Measurements from ENCODE around the gene SIPA1L3.

Gene SIPA1L3

GRCh38 chr19:38011426-38011825, 104.4 kb downstream of the SIPA1L3 start:
- no peaks in the 10 kb centered on the region for H3K4me1 ChIP-seq (ENCODE audit: low read depth, poor library complexity, severe bottlenecking)
- H3K4me3 ChIP-seq (IDR thresholded peaks at IDR 0.05; ENCODE audit: insufficient read depth, low read depth, low read length): no peak overlapping the region
- no peak overlapping the region for H2AFZ ChIP-seq (ENCODE audit: low read depth)
- no peaks in the 10 kb centered on the region for H3K79me2 ChIP-seq (ENCODE audit: insufficient read depth, low read depth)
- no peaks in the 10 kb centered on the region for H3K36me3 ChIP-seq (ENCODE audit: insufficient read depth)
- H3K27ac ChIP-seq: no peak overlapping the region
- no peaks in the 10 kb centered on the region for H3K27me3 ChIP-seq (ENCODE audit: insufficient read depth, low read depth)
- no peak overlapping the region for H3K9ac ChIP-seq
- no peaks in the 10 kb centered on the region for H4K20me1 ChIP-seq (ENCODE audit: insufficient read depth)
- no peak overlapping the region for H3K4me2 ChIP-seq
- no peak for TF ChIP-seq CTCF (conservative IDR thresholded peaks at IDR 0.05; ENCODE audit: low read depth, low read length)

GRCh38 chr19:38012290-38012689, 105.3 kb downstream of the SIPA1L3 start:
- H3K4me1 ChIP-seq (ENCODE audit: low read depth, poor library complexity, severe bottlenecking): no peaks in the 10 kb centered on the region
- no peak overlapping the region for H3K4me3 ChIP-seq (IDR thresholded peaks at IDR 0.05; ENCODE audit: insufficient read depth, low read depth, low read length)
- no peak overlapping the region for H3K9ac ChIP-seq
- H3K79me2 ChIP-seq (ENCODE audit: insufficient read depth, low read depth): no peaks in the 10 kb centered on the region
- no peaks in the 10 kb centered on the region for H3K36me3 ChIP-seq (ENCODE audit: insufficient read depth)
- H3K4me2 ChIP-seq: no peak overlapping the region
- no peak overlapping the region for H2AFZ ChIP-seq (ENCODE audit: low read depth)
- H3K27me3 ChIP-seq (ENCODE audit: insufficient read depth, low read depth): no peaks in the 10 kb centered on the region
- no peak overlapping the region for H3K27ac ChIP-seq
- no peak for TF ChIP-seq CTCF (conservative IDR thresholded peaks at IDR 0.05; ENCODE audit: low read depth, low read length)
- no peaks in the 10 kb centered on the region for H4K20me1 ChIP-seq (ENCODE audit: insufficient read depth)

- Histone ChIP-seq H3K36me3 (ENCODE audit: insufficient read depth) (no peaks in the 10 kb centered on the region), H4K20me1 (ENCODE audit: insufficient read depth) (no peaks in the 10 kb centered on the region), H3K9ac (no peak overlapping the region), H3K4me2 (no peak overlapping the region), H3K79me2 (ENCODE audit: insufficient read depth, low read depth) (no peaks in the 10 kb centered on the region), H2AFZ (ENCODE audit: low read depth) (no peak overlapping the region), H3K4me3 (IDR thresholded peaks at IDR 0.05; ENCODE audit: insufficient read depth, low read depth, low read length) (no peak overlapping the region), H3K27ac (no peak overlapping the region), H3K4me1 (ENCODE audit: low read depth, poor library complexity, severe bottlenecking) (no peaks in the 10 kb centered on the region), H3K27me3 (ENCODE audit: insufficient read depth, low read depth) (no peaks in the 10 kb centered on the region)
- no peak for TF ChIP-seq CTCF (conservative IDR thresholded peaks at IDR 0.05; ENCODE audit: low read depth, low read length)
These were observed 105.9 kb downstream of the SIPA1L3 start for GRCh38 chr19:38012944-38013343.

GRCh38 chr19:38013913-38014580, 107.0 kb downstream of the SIPA1L3 start:
- no peak for TF ChIP-seq CTCF (conservative IDR thresholded peaks at IDR 0.05; ENCODE audit: low read depth, low read length)
- H4K20me1 ChIP-seq (ENCODE audit: insufficient read depth): no peaks in the 10 kb centered on the region
- no peaks in the 10 kb centered on the region for H3K4me1 ChIP-seq (ENCODE audit: low read depth, poor library complexity, severe bottlenecking)
- no peaks in the 10 kb centered on the region for H3K36me3 ChIP-seq (ENCODE audit: insufficient read depth)
- H3K27ac ChIP-seq: no peak overlapping the region
- H3K4me2 ChIP-seq: no peak overlapping the region
- H2AFZ ChIP-seq (ENCODE audit: low read depth): no peak overlapping the region
- H3K9ac ChIP-seq: no peak overlapping the region
- H3K4me3 ChIP-seq (IDR thresholded peaks at IDR 0.05; ENCODE audit: insufficient read depth, low read depth, low read length): no peak overlapping the region
- H3K27me3 ChIP-seq (ENCODE audit: insufficient read depth, low read depth): no peaks in the 10 kb centered on the region
- no peaks in the 10 kb centered on the region for H3K79me2 ChIP-seq (ENCODE audit: insufficient read depth, low read depth)

Data from KMS-11 (cell line).